HUES64 (cell line): Measurements from ENCODE around the gene FBXW7.
A peak's percentile ranks its signal among the peaks of the same experiment; 100 is the strongest.
"Not testable (repeated sequence)": the region's sequence is repeated elsewhere in the genome, so short reads cannot be mapped to it uniquely, and the experiment has no call there.

Experiments used
- H3K27ac ChIP-seq: 2 replicates; pipeline ENCODE4 v1.7.0; 2013; ENCODE audit warnings: low read depth, low read length, inconsistent platforms
- H3K27me3 ChIP-seq: 2 replicates; pipeline ENCODE4 v1.6.1; 2013; ENCODE audit warnings: mild to moderate bottlenecking, low read length; ENCODE audit not compliant: insufficient read depth
- H3K36me3 ChIP-seq: 2 replicates; pipeline ENCODE4 v1.6.1; 2013; ENCODE audit warnings: mild to moderate bottlenecking, low read length; ENCODE audit not compliant: insufficient read depth
- H3K4me1 ChIP-seq: 2 replicates; pipeline ENCODE4 v1.6.1; 2013; ENCODE audit warnings: mild to moderate bottlenecking, low read length, moderate library complexity; ENCODE audit not compliant: insufficient read depth
- H3K4me3 ChIP-seq: 2 replicates; pipeline ENCODE4 v1.5.1; 2013; ENCODE audit warnings: mild to moderate bottlenecking, low read length, moderate library complexity
- H3K9ac ChIP-seq: 2 replicates; pipeline ENCODE4 v1.6.1; 2013; ENCODE audit warnings: mild to moderate bottlenecking, low read depth, low read length
- H3K9me3 ChIP-seq: 2 replicates; pipeline ENCODE4 v1.6.1; 2013; ENCODE audit warnings: low read depth, low read length; ENCODE audit not compliant: insufficient read depth
- WGBS: fragments of 150-250, 120-280 bp; methylation state at CpG from one replicate; pipeline ENCODE4 v1.1.7; 2013; ENCODE audit warnings: missing lambda C conversion rate; 5-methylcytosine and 5-hydroxymethylcytosine counted together

The FBXW7 gene

GRCh38 chr4:152544533-152544932 is 8.6 kb upstream of the FBXW7 start:
- H3K9ac ChIP-seq, H3K27me3 ChIP-seq, H3K4me3 ChIP-seq, H3K27ac ChIP-seq, H3K9me3 ChIP-seq, H3K36me3 ChIP-seq, H3K4me1 ChIP-seq: not testable (repeated sequence)
- 97% methylated on average over 7 of the region's 8 CpGs for WGBS

- Histone ChIP-seq H3K36me3 (peaks cover 13% of the 10 kb centered on the region), H3K9me3 (no peaks in the 10 kb centered on the region), H3K4me1 (peaks cover 5% of the 10 kb centered on the region), H3K27ac (no peak overlapping the region), H3K27me3 (no peaks in the 10 kb centered on the region), H3K4me3 (no peak overlapping the region), H3K9ac (no peak overlapping the region)
- 94% methylated on average over 13 of the region's 13 CpGs for WGBS
These were observed 5.0 kb upstream of the FBXW7 start for GRCh38 chr4:152540941-152541340.

- no peak overlapping the region for H3K9ac ChIP-seq
- no peak overlapping the region for H3K27ac ChIP-seq
- WGBS, result 91% methylated on average over 4 of the region's 4 CpGs
- peaks cover 5% of the 10 kb centered on the region for H3K4me1 ChIP-seq
- no peaks in the 10 kb centered on the region for H3K27me3 ChIP-seq
- peaks cover 13% of the 10 kb centered on the region for H3K36me3 ChIP-seq
- no peak overlapping the region for H3K4me3 ChIP-seq
- H3K9me3 ChIP-seq, result no peaks in the 10 kb centered on the region
These were observed 4.4 kb upstream of the FBXW7 start for GRCh38 chr4:152540293-152540674.

GRCh38 chr4:152539556-152540292 is 3.8 kb upstream of the FBXW7 start:
- 97% methylated on average over 16 of the region's 16 CpGs for WGBS
- no peaks in the 10 kb centered on the region for H3K9me3 ChIP-seq
- H3K27ac ChIP-seq, result no peak overlapping the region

GRCh38 chr4:152537881-152538280 is 2.0 kb upstream of the FBXW7 start:
- H3K27me3 ChIP-seq, result no peaks in the 10 kb centered on the region
- H3K36me3 ChIP-seq, result peaks cover 13% of the 10 kb centered on the region
- H3K9ac ChIP-seq, result no peak overlapping the region
- H3K4me1 ChIP-seq, result peaks cover 17% of the 10 kb centered on the region
- no peak overlapping the region for H3K4me3 ChIP-seq
- H3K27ac ChIP-seq, result no peak overlapping the region
- H3K9me3 ChIP-seq, result no peaks in the 10 kb centered on the region
- WGBS, result 89% methylated on average over 1 of the region's 1 CpG

More at GRCh38 chr4:152539556-152540292, 3.8 kb upstream of the FBXW7 start:
- Histone ChIP-seq H3K36me3 (peaks cover 13% of the 10 kb centered on the region), H3K27me3 (no peaks in the 10 kb centered on the region), H3K4me3 (no peak overlapping the region), H3K9ac (no peak overlapping the region), H3K4me1 (peaks cover 5% of the 10 kb centered on the region)

- Histone ChIP-seq H3K4me3 (peak overlapping the region; percentile 90), H3K9ac (peak overlapping the region; percentile 90), H3K4me1 (peaks cover 17% of the 10 kb centered on the region), H3K36me3 (peaks cover 13% of the 10 kb centered on the region), H3K27me3 (no peaks in the 10 kb centered on the region), H3K27ac (peak overlapping the region; percentile 96), H3K9me3 (no peaks in the 10 kb centered on the region)
- 2% methylated on average over 23 of the region's 24 CpGs for WGBS
These were observed 772 bp upstream of the FBXW7 start for GRCh38 chr4:152536545-152537182.

GRCh38 chr4:152535360-152535902 is 461 bp downstream of the FBXW7 start:
- H3K4me1 ChIP-seq, result peaks cover 20% of the 10 kb centered on the region
- no peaks in the 10 kb centered on the region for H3K27me3 ChIP-seq
- WGBS, result under 1% methylated on average over 60 of the region's 60 CpGs
- peak overlapping the region; percentile 90 for H3K4me3 ChIP-seq
- peak overlapping the region; percentile 77 for H3K9ac ChIP-seq
- peak overlapping the region; percentile 56; the same call in 1 of the 2 replicates for H3K27ac ChIP-seq
- peaks cover 13% of the 10 kb centered on the region for H3K36me3 ChIP-seq
- H3K9me3 ChIP-seq, result no peaks in the 10 kb centered on the region

- H3K36me3 ChIP-seq, result peaks cover 13% of the 10 kb centered on the region
- 3% methylated on average over 45 of the region's 45 CpGs for WGBS
These were observed 1.1 kb downstream of the FBXW7 start for GRCh38 chr4:152534541-152535359.

GRCh38 chr4:152531479-152531878 is 4.4 kb downstream of the FBXW7 start:
- no peak overlapping the region for H3K9ac ChIP-seq
- WGBS, result 94% methylated on average over 2 of the region's 3 CpGs
- no peak overlapping the region for H3K27ac ChIP-seq
- no peaks in the 10 kb centered on the region for H3K9me3 ChIP-seq
- H3K36me3 ChIP-seq, result peaks cover 2% of the 10 kb centered on the region; the same call in 1 of the 2 replicates
- H3K27me3 ChIP-seq, result no peaks in the 10 kb centered on the region
- H3K4me3 ChIP-seq, result no peak overlapping the region
- H3K4me1 ChIP-seq, result peaks cover 14% of the 10 kb centered on the region

More at GRCh38 chr4:152534541-152535359, 1.1 kb downstream of the FBXW7 start:
- H3K4me1 ChIP-seq, result peaks cover 20% of the 10 kb centered on the region
- H3K9ac ChIP-seq, result peak overlapping the region; percentile 77; the same call in 1 of the 2 replicates
- H3K27ac ChIP-seq, result no peak overlapping the region
- no peaks in the 10 kb centered on the region for H3K27me3 ChIP-seq
- H3K9me3 ChIP-seq, result no peaks in the 10 kb centered on the region
- peak overlapping the region; percentile 90 for H3K4me3 ChIP-seq

GRCh38 chr4:152530600-152530999 is 5.3 kb downstream of the FBXW7 start:
- Histone ChIP-seq H3K9ac (no peak overlapping the region), H3K27me3 (no peaks in the 10 kb centered on the region), H3K27ac (no peak overlapping the region), H3K36me3 (peaks cover 2% of the 10 kb centered on the region; the same call in 1 of the 2 replicates), H3K9me3 (no peaks in the 10 kb centered on the region), H3K4me3 (no peak overlapping the region), H3K4me1 (peaks cover 14% of the 10 kb centered on the region)
- 96% methylated on average over 2 of the region's 2 CpGs for WGBS
